NCI-H2081 (cell line): ENCODE results near the gene ALG12.

Experiments
- DNase-seq, 2 experiments: peaks; one replicate each; lab custom pipeline; 2025; lab: John Stamatoyannopoulos, UW

Gene ALG12

GRCh38 chr22:49911881-49912625, 6.2 kb downstream of the ALG12 start:
- no peak for DNase-seq

DNA sequence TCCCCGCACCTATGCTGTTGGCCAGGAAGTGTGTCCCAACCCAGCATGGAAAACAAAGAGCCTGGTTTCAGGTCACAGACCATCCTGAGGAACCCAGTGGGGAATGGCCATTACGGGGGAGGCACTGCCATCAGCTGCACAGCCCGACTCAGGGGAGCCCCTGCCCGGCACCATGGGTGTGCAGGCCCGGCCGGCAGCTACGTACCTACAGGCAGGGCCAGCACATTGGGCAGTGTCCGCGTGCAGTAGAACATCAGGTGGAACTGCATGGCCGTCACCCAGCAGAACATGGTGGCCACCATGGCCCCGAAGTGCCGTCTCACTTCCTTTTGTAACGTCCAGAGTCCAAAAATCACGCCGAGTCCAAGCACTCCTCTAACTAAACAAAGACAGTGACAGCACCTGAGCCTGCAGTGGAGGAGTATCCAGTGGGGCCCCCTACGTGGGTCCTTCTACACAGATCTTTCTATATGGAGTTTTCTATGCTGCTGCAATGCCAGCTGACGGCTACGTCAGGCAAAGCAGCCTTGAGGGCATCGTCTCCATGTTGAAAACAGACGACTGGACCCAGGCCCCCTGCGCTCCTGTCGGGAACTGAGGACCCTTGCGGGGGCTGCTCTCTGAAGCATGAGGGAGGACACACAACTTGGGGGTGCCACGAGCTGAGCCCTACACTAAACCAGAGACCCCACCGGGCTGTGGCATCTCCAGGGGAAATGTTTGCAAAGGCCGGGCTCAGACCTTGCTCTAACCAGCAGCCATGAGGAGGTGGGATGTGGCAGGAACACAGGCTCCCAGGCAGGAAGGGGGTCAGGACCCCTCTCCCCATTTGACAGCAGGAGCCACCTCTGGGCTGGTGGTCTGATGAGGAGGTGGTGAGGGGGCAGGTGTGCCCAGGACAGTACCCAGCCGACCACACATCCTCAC, 7.7 kb downstream of the ALG12 start:
- no peak for DNase-seq

DNA sequence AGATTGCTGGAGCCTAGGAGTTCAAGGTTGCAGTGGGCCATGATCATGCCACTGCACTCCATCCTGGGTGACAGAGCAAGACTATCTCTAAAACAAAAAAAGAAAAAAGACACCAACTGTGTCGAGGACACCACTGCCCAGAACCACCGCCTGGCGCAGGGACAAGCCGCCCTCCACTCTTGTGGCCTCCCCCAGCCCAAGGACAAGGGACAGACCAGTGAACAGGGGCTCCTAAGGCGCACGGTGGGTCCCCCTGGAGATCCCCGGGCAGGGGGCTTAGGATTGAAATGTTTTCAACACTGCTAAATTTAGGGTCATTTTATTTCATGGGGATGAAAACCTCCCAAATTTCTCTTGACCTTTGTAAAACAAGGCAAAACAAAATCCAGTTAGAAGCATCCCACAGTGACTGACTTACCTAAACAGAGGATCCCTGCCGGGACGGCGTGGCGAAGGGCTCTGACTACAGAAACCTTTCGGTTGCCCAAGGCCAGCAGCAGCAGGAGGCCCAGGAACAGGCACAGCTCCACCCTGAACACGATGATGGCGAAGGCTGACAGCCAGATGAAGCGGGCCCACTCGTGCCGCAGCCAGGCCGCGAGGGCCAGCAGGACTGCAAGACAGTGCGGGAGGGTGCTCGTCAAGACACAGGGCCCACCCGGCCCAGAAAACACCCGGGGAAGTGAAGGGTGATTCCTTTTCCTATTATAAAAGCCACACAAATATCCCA, 8.6 kb downstream of the ALG12 start:
- DNase-seq = no peak

GRCh38 chr22:49907807-49908206, 10.4 kb downstream of the ALG12 start:
- no peak for DNase-seq

- DNase-seq = no peak
These were observed 11.4 kb downstream of the ALG12 start for GRCh38 chr22:49906799-49907290.

- DNase-seq = no peak
These were observed 12.0 kb downstream of the ALG12 start for GRCh38 chr22:49906071-49906798.

- DNase-seq = no peak
These were observed 12.8 kb downstream of the ALG12 start for GRCh38 chr22:49905465-49905864.

DNA sequence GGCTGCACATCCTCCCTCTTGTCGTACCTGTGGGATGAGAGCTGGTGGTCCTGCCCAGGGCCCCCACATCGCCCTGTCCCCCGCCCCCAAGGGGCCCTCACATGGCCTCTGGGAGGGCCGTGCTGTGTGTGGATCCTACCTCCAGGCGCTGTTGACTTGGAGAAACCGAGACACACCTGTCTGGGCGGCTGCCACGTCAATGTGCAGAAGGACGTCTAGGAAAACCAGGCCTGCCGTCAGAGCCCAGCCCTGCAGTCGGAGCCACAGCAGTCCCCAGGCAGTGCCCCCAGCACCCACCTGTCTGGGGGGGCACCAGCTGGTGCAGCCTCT, 14.2 kb downstream of the ALG12 start:
- DNase-seq = no peak

GRCh38 chr22:49903322-49904039, 14.8 kb downstream of the ALG12 start:
- peak; percentile 20 to 54 for DNase-seq

GRCh38 chr22:49901457-49901856, 16.8 kb downstream of the ALG12 start:
- no peak for DNase-seq

- no peak for DNase-seq
These were observed 17.6 kb downstream of the ALG12 start for GRCh38 chr22:49900441-49901230.

DNA sequence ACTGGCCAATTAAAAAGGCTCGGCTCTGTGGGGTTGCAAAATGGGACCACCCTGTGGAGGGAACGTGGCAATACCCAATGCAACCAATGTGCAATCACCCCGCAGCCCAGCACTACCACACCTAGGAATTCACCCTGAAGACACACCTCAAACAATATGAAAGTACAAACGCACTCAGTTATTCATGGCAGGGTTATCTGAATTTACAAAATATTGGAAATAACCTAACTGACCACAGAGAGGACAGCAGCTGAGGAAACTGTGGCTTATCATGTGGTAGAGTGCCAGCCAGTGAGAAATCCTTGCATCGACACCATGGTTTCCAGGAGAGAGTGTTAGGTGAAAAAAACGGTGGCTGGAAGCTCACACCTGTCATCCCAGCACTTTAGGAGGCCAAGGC, 18.7 kb downstream of the ALG12 start:
- no peak for DNase-seq

GRCh38 chr22:49897015-49897684, 21.1 kb downstream of the ALG12 start:
- no peak for DNase-seq

- DNase-seq = no peak
These were observed 22.0 kb downstream of the ALG12 start for GRCh38 chr22:49896201-49896600.

- no peak for DNase-seq
These were observed 23.8 kb downstream of the ALG12 start for GRCh38 chr22:49894322-49895054.

- DNase-seq = no peak
These were observed 25.2 kb downstream of the ALG12 start for GRCh38 chr22:49893025-49893424.

- no peak for DNase-seq
These were observed 25.9 kb downstream of the ALG12 start for GRCh38 chr22:49892226-49892899.

DNA sequence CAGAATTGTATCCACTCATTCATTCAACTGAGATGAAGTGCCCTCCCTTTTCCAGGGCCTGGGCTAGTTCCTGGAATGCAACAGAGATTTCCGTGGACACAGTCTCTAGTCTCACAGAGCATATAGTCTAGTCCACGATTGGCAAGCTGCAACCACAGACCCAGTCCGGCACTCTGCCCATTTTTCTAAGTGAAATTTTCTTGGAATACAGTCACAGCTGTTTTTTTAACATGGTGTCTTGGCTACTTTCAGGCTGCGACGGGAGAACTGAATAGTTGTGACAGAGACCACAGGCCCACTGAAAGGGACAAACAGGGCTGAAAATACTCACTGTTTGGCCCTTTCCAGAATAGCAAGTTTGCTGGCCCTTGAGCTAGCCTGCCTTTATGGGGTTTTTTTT, 29.2 kb downstream of the ALG12 start:
- no peak for DNase-seq
